ENCODE data around the gene FCHO2.
"Not testable (repeated sequence)": the region's sequence is repeated elsewhere in the genome, so short reads cannot be mapped to it uniquely, and the experiment has no call there.

Gene FCHO2, protein sequence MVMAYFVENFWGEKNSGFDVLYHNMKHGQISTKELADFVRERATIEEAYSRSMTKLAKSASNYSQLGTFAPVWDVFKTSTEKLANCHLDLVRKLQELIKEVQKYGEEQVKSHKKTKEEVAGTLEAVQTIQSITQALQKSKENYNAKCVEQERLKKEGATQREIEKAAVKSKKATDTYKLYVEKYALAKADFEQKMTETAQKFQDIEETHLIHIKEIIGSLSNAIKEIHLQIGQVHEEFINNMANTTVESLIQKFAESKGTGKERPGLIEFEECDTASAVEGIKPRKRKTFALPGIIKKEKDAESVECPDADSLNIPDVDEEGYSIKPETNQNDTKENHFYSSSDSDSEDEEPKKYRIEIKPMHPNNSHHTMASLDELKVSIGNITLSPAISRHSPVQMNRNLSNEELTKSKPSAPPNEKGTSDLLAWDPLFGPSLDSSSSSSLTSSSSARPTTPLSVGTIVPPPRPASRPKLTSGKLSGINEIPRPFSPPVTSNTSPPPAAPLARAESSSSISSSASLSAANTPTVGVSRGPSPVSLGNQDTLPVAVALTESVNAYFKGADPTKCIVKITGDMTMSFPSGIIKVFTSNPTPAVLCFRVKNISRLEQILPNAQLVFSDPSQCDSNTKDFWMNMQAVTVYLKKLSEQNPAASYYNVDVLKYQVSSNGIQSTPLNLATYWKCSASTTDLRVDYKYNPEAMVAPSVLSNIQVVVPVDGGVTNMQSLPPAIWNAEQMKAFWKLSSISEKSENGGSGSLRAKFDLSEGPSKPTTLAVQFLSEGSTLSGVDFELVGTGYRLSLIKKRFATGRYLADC

DNA sequence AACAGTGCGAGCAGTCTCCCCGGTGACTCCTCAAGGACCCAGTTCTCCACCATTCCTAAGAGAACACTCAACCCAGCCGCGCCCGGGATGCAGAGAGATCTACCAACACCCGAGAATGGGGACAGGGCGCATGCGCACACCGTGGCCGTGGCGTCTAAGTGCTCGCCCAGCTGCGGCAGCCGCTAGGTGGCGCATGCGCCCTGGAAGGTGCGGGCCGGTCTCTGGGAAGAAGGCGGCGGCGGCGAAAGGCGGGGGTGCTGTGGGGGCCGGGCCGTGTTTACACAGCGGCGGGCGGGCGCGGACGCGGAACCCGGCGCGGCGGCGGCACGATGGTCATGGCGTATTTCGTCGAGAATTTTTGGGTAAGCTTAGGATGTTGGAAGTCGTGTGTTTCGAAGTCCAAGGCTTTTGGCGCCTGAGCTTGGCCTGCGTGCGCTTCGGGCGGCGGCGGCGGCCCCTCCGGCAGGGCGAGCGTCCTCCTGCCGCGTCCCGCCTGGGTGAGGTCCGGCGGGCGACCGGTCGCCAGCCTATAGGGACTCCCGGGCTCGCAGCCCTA, at the start of gene FCHO2:
FCHO2 (plus strand) TSS at position 274 of the 556 bp plus-strand sequence; CDS start at position 330, 56 bp downstream.
- DNase-seq: peak; percentile 97 to 98

DNA sequence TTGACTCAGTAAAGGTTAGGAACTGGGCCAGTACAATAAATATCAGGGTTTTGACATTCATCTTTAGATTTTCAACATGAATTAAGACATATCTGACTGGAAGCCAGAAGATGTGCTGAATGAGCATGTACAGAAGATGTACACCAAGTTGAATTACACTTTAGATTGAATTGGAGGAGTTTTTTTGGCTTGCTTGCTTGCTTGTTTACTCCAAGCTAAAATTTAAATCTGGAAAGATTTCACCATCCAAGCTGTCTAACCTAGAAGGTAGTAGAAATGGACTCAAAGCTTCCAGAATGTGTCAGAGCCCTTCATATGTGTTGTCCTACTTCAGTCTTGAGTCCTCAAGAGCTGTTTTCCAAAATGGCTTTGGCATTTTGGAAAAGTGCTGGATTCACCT, 49.0 kb upstream of the FCHO2 start:
- DNase-seq: no peak

DNA sequence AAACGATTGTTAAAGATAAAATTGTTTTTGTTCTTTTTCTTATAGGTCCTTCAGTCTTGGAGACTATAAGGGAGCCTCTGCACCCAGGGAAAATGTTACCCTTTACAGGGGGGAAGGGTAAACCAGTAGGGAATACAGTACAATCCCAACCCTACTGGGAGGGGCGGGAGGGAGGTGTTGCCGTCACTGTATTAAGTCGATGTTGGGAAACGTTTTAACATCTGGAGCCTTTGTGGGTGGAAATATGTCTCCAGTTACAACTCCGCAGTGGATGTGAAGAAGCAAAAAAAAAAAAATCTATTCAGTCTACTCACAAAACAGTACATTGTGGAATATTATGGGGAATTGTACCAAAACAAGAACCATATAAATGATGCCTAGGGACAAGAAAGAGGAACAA, 47.2 kb upstream of the FCHO2 start:
- no peak for DNase-seq

DNA sequence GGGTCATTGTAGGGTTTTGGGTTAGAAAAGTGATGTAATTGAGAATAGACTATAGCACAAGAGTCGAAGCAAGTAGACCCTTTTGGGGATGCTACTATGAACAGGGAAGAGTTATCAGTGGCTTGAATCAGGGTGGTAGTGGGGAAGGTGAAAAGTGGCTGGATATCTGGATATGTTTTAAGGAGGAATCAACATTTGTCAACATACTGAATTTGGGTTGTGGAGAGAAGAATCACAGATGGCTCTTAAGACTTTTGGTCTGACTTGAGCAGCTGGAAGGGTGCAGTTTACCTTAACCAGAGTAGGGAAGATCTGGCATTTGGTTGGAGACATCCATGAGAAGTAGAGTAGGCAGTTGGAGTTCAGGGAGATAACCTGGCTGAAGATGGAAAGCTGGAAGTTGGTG, 38.5 kb upstream of the FCHO2 start:
- DNase-seq: no peak

DNA sequence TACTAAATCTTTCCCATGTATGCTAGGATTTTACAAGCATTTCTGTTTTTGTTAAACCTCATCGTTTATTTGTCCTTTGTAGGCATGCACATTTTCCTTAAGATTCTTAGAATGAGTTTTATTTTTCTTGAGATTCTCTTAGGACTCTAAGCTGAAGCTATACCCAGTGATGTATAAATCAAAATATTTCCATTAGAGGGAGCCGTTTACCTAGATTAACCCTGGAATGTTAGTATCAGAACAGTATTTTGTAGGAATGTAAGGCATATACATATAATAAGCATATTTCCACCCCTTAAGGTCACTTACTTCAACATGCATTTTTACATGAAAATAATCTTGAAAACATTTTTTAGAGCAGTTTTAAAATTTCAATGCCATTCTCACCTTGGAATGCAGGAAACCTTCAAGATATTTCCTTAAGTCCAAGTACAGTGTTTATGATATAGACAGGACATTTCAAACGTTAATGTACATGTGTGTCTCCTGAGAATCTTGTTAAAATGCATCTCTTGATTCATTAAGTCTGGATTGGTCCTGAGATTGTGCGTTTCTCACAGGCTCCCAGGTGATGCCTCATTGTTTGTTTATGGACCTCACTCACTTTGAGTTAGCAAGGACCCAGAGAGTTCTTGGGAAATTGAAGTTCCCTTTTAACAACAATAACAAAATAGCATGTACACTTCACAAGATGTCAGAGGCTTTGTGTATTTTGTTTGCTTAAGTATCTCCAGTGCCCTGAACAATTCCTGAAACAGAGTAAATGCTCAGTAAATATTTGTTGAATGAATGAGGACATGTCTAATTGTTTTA, 34.9 kb upstream of the FCHO2 start:
- DNase-seq: no peak

DNA sequence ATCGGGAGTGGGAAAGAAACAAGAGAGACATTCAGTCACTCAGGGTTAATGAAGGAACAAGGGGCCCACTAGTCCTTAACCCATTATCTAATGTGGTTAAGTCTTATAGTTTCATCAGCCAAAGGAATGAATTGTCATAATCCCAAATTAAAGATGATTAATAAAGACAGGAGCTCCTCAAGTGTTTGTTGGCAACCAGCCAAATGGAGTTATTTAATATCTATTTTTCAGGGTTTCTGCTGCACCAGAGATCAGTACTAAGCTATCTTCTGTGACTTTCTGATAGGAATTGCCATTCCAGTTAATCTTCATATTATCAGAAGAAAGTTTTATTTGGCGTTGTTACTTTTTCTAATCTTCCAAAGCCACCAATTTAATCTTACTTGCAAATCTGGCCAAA, 34.0 kb upstream of the FCHO2 start:
- no peak for DNase-seq

DNA sequence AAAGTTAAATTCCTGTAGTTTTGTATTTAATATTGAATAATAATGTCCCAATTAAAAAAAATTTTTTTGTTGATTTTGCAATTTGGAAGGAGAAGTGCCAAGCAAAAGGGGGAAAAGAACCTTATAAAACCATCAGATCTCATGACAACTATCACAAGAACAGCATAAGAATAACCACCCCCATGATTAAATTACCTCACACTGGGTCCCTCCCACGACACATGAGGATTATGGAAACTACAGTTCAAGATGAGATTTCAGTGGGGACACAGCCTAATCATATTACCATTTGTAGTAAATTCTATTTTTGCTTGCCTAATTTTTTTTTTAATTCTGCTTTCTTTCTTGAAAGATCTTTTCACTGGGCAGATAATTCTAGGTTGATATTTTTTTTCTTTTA, 33.4 kb upstream of the FCHO2 start:
- no peak for DNase-seq

DNA sequence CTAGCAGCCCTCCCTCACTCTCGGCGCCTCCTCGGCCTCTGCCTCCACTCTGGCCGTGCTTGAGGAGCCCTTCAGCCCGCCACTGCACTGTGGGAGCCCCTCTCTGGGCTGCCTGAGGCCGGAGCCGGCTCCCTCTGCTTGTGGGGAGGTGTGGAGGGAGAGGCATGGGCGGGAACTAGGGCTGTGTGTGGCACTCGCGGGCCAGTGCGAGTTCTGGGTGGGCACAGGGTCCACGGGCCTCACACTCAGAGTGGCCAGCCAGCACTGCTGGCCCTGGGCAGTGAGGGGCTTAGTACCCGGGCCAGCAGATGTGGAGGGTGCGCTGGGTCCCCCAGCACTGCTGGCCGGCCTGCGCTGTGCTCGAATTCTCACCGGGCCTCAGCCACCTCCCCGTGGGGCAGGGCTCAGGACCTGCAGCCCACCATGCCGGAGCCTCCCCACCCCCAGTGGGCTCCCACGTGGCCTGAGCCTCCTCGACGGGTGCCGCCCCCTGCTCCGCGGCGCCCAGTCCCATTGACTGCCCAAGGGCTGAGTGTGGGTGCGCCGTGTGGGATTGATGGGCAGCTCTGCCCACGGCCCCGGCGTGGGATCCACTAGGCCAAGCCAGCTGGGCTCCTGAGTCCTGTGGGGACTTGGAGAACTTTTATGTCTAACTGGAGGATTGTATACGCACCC, 30.4 kb upstream of the FCHO2 start:
- no peak for DNase-seq

DNA sequence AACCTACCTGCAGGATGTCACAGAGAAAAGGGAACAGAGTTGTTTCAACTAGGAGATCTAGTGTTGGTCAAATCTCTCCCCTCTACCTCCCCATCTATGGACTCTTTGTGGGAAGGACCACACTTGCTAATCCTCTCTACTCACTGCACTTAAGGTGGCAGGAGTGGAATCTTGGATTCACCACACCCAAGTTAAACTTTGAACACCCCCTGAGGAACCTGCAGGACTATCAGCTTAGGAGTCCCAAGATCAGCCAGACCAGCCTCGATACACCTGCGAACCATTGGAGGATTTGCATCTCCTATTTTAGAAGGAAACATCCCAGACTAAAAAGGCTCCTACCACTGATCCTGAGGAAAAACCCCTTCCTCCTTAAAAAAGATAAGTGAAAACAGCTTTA, 23.2 kb upstream of the FCHO2 start:
- DNase-seq: not testable (repeated sequence)

DNA sequence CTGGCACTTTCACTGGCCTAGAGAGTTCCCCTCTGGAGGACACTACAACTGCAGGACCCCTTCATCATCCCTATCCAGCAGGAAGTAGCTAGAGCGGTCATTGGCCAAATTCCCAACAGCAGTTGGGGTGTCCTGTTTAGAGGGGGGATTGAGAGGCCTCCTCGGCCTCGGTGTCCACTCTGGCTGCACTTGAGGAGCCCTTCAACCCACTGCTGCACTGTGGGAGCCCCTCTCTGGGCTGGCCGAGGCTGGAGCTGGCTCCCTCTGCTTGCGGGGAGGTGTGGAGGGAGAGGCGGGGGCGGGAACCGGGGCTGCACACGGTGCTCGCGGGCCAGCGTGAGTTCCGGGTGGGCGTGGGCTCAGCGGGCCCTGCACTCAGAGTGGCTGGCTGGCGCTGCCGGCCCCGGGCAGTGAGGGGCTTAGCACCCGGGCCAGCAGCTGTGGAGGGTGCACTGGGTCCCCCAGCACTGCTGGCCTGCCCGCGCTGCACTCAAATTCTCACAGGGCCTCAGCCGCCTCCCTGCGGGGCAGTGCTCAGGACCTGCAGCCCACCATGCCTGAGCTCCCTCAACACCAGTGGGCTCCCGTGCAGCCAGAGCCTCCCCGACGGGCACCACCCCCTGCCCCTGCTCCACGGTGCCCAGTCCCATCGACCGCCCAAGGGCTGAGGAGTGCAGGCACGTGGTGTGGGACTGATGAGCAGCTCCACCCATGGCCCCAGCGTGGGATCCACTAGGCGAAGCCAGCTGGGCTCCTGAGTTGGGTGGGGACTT, 20.7 kb upstream of the FCHO2 start:
- not testable (repeated sequence) for DNase-seq

DNA sequence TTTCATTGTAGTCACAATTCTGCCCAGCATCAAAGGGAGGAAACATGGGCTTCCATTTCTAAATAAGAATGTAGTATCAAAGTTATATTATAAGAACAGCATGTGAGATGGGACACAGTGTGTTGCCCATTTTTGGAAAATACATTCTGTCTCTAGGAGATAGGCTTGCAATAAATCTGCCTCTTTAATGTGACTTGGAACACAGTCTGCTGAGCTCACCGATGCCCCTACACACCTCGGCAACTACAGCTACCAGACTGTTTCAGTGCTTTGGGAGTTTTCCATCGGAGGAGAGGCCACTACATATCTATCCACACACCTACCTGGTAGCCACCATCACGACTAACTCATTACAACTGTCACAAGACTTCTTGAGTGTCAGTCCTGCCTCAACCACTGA, 18.9 kb upstream of the FCHO2 start:
- no peak for DNase-seq

DNA sequence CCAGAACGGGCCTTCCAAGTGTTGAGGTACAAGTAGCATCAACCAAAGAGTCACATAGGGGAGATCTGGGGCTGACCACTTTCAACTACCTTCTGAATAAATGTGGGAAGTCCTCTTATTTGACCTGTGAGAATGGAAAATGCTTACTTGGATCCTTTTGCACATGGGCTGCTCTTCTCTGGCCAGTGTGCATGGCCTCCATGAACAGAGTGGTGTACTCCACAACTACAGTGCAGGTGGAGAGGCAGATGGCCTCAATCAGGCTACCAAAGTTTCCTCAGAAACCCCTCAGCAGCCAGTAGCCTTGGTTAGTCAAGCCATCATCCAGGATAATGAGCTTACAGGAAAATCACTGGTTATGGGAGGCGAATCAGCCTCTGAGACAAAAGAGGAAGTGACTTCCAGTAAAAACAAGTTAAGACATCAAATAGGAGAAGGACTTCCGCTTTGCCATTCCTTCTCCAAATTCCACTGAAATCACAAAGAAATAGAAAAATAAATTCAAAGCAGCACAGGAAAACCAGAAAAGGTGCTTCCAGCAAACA, 18.3 kb upstream of the FCHO2 start:
- DNase-seq: no peak

DNA sequence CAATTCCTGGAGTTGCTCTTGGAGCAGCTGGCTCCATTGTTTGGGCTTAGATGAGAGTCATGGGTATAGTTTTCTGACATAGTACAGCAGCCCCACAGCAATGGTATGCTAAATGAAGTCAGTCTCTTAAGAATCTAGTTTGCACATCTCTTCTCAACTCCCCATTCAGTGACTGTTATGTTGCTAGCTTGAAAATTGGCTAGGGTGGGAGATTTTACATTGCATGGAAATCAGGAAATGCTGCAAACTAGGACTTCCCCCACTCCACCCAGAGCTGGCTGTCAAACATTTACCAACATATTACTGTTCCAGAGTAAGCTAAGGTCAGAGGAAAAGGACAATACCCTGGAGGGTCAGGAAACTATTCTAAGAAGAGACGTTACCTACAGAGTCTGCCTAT, 17.6 kb upstream of the FCHO2 start:
- DNase-seq: no peak

DNA sequence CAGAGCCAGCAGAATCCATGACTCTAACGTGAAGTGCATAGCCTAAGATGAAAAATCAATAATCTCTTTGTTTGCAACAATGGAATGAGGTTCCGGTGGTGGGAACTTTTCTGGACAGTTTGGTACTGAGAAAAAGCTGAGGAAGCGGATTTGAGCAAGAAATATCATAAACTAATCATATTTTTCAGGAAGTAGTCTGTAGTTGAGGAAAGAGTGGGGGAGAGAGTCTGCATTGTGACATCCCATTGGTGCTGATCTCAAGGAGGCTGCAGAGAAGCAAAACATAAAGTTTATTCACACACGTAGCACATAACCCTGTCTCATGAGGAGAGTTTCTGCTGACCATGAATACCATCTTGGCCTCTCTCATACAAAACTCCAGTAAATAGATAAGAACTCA, 15.8 kb upstream of the FCHO2 start:
- DNase-seq: no peak

DNA sequence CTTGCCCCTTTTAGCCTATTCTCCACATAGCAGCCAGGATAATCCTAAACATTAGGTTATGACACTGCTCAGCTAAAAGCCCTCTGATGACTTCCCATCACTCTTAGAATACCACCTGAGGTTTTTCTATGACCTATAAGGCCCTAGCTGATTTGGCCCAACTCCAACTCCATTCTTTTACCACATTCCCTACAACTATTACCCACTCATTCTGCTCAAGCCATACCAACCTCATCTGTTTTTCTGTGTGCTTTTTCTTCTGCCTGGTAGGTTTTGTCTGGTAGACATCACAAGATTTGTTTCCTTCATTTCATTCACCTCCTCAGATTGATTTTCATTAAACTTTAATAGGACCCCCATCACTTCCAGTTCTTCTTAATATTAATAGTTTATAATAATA, 12.5 kb upstream of the FCHO2 start:
- no peak for DNase-seq

DNA sequence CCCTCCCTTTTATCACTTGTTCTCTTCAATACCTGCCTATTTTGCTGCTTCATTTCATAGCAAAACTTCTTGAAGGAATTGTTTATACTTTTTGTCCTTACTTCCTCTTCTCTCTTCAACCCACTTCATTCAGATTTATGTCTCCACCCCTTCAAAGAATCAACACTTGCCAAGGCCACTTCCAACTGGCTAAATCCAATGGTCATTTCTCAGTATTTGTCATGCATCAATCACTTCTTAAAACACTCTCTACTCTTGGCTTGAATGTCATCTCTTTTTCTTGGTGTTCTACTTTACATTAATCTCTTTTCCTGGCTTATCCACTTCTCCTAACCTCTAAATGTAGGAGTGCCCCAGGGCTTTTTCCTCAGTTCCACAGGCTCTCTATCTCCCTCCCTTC, 8.3 kb upstream of the FCHO2 start:
- DNase-seq: no peak

DNA sequence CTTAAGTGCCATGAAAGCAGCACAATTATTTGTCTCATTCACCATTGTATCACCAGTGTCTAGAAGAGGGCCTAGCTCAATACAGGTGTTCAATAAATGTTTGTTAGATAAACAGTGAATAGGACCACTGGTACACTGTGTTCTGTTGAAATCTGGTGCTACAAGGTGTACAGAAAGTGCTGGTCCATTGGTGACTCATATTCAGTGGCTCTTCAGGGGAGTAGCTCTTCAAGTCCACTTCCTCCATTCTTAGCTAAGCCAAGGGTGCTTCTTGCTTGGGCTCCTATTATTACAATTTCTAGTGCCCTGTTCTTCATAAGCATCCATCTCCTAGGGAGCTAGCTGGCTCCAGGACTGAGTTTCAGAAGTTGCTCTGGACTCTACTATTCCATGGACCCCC, 6.4 kb upstream of the FCHO2 start:
- DNase-seq: no peak

DNA sequence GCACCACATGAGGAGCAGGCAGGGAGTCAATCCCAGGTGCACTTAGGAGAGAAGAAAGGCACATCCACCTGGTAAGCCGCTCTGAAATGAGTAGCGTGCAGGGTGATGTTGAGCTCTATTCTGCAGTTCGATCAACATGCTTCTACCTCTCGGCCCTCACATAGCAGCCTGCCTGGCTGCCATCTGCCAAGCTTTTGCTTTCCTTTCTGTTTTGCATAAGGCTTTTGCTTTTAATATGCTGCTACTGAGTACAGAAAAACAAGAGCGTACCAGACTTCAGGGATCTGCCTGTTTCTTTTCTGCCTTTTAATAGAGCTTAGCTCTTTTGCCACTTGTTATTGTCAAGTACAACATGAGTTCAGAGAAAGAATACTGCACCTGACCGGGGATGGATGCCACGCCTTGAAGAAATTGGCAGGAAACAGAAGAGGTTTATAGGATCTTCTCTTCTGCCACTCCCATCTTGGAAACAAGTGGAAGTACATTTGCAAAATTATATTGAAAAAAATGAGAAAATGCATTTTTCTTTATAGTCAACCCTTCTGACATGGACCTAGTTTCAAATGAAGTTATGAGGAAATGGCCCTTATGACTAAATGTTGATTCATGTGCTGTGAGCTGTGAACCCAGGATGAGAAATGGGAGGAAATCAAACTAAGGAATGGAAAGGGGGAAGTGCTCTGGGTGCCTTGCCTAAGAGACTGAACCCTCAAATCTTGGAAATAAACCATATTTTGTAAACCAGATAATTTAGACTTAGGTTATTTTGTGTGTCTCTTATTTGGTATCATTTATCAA, 4.0 kb upstream of the FCHO2 start:
- no peak for DNase-seq

DNA sequence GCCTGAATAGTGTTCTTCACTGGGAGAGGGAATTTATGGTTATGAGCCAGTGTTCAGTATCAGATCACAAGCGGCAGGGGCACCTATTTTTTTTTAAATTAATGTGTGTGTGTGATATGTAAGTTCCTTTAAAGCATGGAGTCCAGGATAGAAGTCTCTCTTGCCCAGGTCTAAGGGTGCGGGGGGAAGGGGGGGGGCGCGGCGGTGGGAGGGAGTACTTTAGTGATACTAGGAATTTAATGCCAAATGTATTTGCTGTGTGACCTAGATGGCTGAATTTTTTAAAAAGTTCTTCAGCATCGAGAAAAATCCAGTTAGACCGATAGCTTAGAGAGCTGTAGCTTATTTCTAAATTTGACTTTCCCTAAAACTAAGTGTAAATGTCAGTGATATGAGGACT, 1.5 kb upstream of the FCHO2 start:
- DNase-seq: no peak

DNA sequence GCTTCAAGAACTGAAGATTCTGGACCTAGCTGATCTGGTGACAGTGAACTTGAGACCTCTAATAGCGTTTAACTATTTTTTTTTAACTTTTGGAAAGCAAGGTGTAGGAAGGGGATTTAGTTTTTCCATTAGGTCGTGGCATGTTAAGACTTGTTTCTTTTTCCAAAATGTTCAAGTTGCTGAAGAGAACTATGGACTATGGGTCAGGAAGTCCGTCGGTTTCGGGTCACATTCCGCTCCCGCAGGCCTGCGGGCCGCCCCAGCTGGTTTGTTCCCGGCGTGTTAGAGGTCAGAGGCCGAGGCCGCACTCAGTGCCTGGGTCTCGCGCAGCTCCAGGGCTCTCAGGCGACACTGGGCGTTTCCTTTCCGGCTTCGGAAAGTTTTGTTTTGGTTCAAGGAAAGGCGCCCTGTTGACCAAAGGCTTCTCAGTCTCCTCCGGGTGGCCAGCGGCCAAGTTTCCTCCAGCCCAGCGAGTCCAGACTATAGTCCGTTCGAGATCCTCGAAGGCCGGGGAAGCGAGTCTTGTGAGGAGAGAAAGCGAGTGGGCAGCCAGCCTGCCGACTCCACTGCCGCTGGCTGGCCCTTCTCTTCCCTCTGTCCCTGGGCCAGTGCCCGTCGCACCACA, 586 bp upstream of the FCHO2 start:
- peak in 1 of 2 donors; percentile 16 for DNase-seq
